Nephron (organoid): ENCODE measurements around the gene MAP3K6.

Experiments
- H3K27ac Mint-ChIP-seq, 3 experiments: 2 replicates each; pipeline ENCODE4 v1.8.0; 2020; ENCODE audit warnings: mixed read lengths in 3 of 3, mild to moderate bottlenecking in 2 of 3, moderate library complexity in 1 of 3
- H3K27me3 Mint-ChIP-seq: 2 replicates; pipeline ENCODE4 v1.8.0; 2021; ENCODE audit warnings: low read depth, mild to moderate bottlenecking, moderate library complexity, mixed read lengths
- H3K36me3 Mint-ChIP-seq: 2 replicates; pipeline ENCODE4 v1.8.0; 2020; ENCODE audit warnings: low read depth, mixed read lengths
- H3K4me1 Mint-ChIP-seq: 2 replicates; pipeline ENCODE4 v1.8.0; 2020; ENCODE audit warnings: mixed read lengths
- H3K4me3 Mint-ChIP-seq, 3 experiments: 2 replicates each; pipeline ENCODE4 v1.8.0; 2020; ENCODE audit warnings: mild to moderate bottlenecking in 3 of 3, mixed read lengths in 3 of 3, moderate library complexity in 2 of 3
- H3K9me3 Mint-ChIP-seq: 2 replicates; pipeline ENCODE4 v1.8.0; 2020; ENCODE audit warnings: mixed read lengths
- TF ChIP-seq, protein P1 (sequence below), 3 experiments: fragments of 200-600 bp; sonication (generic); IDR thresholded peaks; one replicate each; pipeline ENCODE4 v1.5.0; 2021; ENCODE audit warnings: antibody characterized with exemption in 3 of 3; ENCODE audit not compliant: unreplicated experiment in 3 of 3

The MAP3K6 gene

DNA sequence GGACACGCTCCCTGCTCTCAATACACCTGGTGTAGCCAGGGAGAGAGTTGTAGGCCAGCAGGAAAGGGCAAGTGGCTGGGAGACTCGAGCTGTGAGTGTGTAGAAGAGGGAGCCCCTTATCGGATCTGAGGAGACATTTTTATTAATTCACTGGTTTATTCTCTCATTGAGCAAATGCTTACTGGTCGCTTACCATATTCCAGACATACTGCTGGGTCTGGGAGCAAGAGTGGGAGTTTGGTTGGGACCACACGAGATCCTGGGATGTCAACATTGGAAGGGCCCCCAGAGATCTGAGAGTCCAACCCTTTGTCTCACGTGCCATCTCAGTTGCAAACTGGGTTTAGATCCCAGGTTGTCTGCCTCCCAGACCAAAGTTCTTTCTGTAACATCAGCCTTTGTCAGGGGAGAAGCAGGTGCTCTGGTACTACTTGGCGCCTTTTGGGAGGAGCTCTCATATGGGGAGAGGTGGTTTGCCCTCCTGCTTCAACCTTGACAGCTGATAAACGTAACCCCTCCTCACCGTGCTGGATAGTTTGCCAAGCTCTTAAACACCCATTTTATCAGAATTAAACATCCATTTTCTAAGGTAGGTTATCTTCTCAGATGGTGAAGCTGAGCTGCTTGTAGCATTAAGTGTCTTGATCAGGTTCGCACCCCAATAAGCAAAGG lies 44.1 kb downstream of the MAP3K6 start:
- Mint-ChIP-seq H3K27ac (peak overlapping the region; percentile 93 to 95 (median 95)), H3K27me3 (no peaks in the 10 kb centered on the region), H3K4me1 (peaks cover 46% of the 10 kb centered on the region), H3K4me3 (peak overlapping the region; percentile 96 to 99 (median 97)), H3K36me3 (peaks cover 18% of the 10 kb centered on the region), H3K9me3 (no peaks in the 10 kb centered on the region)
- TF ChIP-seq, protein P1, sequence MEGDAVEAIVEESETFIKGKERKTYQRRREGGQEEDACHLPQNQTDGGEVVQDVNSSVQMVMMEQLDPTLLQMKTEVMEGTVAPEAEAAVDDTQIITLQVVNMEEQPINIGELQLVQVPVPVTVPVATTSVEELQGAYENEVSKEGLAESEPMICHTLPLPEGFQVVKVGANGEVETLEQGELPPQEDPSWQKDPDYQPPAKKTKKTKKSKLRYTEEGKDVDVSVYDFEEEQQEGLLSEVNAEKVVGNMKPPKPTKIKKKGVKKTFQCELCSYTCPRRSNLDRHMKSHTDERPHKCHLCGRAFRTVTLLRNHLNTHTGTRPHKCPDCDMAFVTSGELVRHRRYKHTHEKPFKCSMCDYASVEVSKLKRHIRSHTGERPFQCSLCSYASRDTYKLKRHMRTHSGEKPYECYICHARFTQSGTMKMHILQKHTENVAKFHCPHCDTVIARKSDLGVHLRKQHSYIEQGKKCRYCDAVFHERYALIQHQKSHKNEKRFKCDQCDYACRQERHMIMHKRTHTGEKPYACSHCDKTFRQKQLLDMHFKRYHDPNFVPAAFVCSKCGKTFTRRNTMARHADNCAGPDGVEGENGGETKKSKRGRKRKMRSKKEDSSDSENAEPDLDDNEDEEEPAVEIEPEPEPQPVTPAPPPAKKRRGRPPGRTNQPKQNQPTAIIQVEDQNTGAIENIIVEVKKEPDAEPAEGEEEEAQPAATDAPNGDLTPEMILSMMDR (IDR thresholded peaks at IDR 0.05; ENCODE audit: unreplicated experiment in 3 of 3) = no peak

- TF ChIP-seq, protein P1 (IDR thresholded peaks at IDR 0.05; ENCODE audit: unreplicated experiment in 3 of 3) = peak in 2 of 3 experiments; percentile 11 to 22
- Mint-ChIP-seq H3K36me3 (peaks cover 16% of the 10 kb centered on the region), H3K9me3 (no peaks in the 10 kb centered on the region), H3K27ac (peak within 1 kb of the TSS; percentile 93 to 95 (median 95)), H3K27me3 (no peaks in the 10 kb centered on the region), H3K4me1 (peaks cover 47% of the 10 kb centered on the region), H3K4me3 (peak within 1 kb of the TSS; percentile 96 to 99 (median 97))
Measured at GRCh38 chr1:27321813-27322568, 44.8 kb downstream of the MAP3K6 start, which contains the start of gene TMEM222. TSS of gene TMEM222 (plus strand) at chr1:27322163. CDS start at chr1:27322198, 35 bp downstream.

DNA sequence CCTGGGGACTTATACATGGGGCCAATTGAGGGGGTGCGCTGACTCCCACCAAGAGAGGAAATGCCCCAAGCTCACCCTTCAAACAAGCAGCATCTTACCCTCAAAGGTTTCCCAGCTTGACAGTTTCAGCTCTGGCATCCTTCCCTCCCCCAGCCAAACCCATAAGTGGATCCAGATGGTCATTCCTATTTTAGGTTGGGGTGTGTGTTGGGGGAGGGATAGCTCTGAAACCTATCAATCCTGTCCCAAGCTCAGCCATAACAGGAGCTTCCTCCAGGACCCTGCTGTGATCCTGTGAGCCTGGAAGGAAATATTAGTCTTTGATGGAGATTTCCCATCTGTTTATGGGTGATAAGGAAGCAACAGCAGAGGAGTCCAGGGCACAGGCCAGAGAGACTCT lies 48.2 kb downstream of the MAP3K6 start:
- Mint-ChIP-seq H3K4me3 (peak overlapping the region; percentile 45 to 68 (median 67)), H3K4me1 (peaks cover 33% of the 10 kb centered on the region), H3K9me3 (no peaks in the 10 kb centered on the region), H3K27me3 (peaks cover 4% of the 10 kb centered on the region), H3K36me3 (no peaks in the 10 kb centered on the region), H3K27ac (peak overlapping the region; percentile 82 to 94 (median 94))
- TF ChIP-seq, protein P1 (IDR thresholded peaks at IDR 0.05; ENCODE audit: unreplicated experiment in 3 of 3) = no peak

- H3K27me3 Mint-ChIP-seq = peaks cover 4% of the 10 kb centered on the region
- H3K36me3 Mint-ChIP-seq = no peaks in the 10 kb centered on the region
- peaks cover 30% of the 10 kb centered on the region for H3K4me1 Mint-ChIP-seq
- no peaks in the 10 kb centered on the region for H3K9me3 Mint-ChIP-seq
- H3K4me3 Mint-ChIP-seq = peak overlapping the region; percentile 7 to 40 (median 18)
- TF ChIP-seq, protein P1 (IDR thresholded peaks at IDR 0.05; ENCODE audit: unreplicated experiment in 3 of 3) = no peak
- peak overlapping the region; percentile 82 to 94 (median 94) for H3K27ac Mint-ChIP-seq
Measured at GRCh38 chr1:27318136-27318535, 48.6 kb downstream of the MAP3K6 start.

DNA sequence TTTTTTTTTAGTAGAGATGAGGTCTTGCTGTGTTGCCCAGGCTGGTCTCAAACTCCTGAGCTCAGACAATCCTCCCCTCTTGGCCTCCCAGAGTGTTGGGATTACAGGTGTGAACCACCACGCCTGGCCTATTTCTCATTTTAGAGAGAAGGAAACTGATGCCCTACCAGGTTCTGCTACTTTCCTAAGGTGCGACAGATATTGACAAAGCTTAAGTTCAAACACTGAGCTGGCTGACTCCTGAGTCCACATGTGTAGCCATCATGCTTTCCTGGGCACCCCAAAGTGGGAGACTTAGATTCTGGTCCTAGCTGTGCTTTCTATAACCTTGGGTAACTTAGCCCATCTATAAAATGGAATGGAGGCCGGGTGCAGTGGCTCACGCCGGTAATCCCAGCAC lies 49.9 kb downstream of the MAP3K6 start:
- TF ChIP-seq, protein P1 (IDR thresholded peaks at IDR 0.05; ENCODE audit: unreplicated experiment in 3 of 3) = no peak
- Mint-ChIP-seq H3K4me1 (peaks cover 31% of the 10 kb centered on the region), H3K4me3 (no peak overlapping the region), H3K9me3 (no peaks in the 10 kb centered on the region), H3K27me3 (peaks cover 4% of the 10 kb centered on the region), H3K27ac (no peak overlapping the region), H3K36me3 (no peaks in the 10 kb centered on the region)
